HepG2 (cell line): ENCODE measurements around the gene LDHAL6B. TPM values are rescaled to one million over a fixed set of nuclear protein-coding genes. Genes with fewer than 3 reads are reported as not detected.

Source experiments
- BRCA1 ChIP-seq: sonication (generic); formaldehyde crosslinking; IDR thresholded peaks from 2 replicates; pipeline ENCODE4 v1.4.0; 2020; ENCODE audit warnings: missing genetic modification reagents
- CAMTA2 ChIP-seq: sonication (generic); formaldehyde crosslinking; IDR thresholded peaks from 2 replicates; pipeline ENCODE4 v1.4.0; 2020; ENCODE audit warnings: mild to moderate bottlenecking, missing genetic modification reagents, borderline replicate concordance
- DPF2 ChIP-seq: sonication (generic); formaldehyde crosslinking; IDR thresholded peaks from 2 replicates; pipeline ENCODE4 v1.4.0; 2020; ENCODE audit warnings: mild to moderate bottlenecking, low read depth, missing genetic modification reagents, borderline replicate concordance
- ERF ChIP-seq: IDR thresholded peaks from 2 replicates; pipeline ENCODE4 v1.6.1; 2018; ENCODE audit warnings: missing biosample characterization, missing genetic modification reagents
- FIP1L1 ChIP-seq: fragments of 200-400 bp; formaldehyde crosslinking; IDR thresholded peaks from 2 replicates; pipeline ENCODE4 v1.6.1; 2018; ENCODE audit warnings: low read depth, mild to moderate bottlenecking, low read length, moderate library complexity, borderline replicate concordance; ENCODE audit not compliant: insufficient read depth
- FOXO1 ChIP-seq: sonication (generic); formaldehyde crosslinking; IDR thresholded peaks from 2 replicates; pipeline ENCODE4 v1.4.0; 2020; ENCODE audit warnings: missing genetic modification reagents
- KMT2A ChIP-seq: sonication (generic); formaldehyde crosslinking; IDR thresholded peaks from 2 replicates; pipeline ENCODE4 v1.4.0; 2020; ENCODE audit warnings: missing genetic modification reagents
- NCOA5 ChIP-seq: sonication (generic); formaldehyde crosslinking; IDR thresholded peaks from 2 replicates; pipeline ENCODE4 v1.4.0; 2020; ENCODE audit warnings: missing genetic modification reagents
- NR2F2 ChIP-seq: IDR thresholded peaks from 2 replicates; pipeline ENCODE4 v1.6.1; 2012; ENCODE audit warnings: low read depth, inconsistent platforms, borderline replicate concordance
- ONECUT2 ChIP-seq: sonication (generic); formaldehyde crosslinking; IDR thresholded peaks from 2 replicates; pipeline ENCODE4 v1.4.0; 2020; ENCODE audit warnings: missing genetic modification reagents
- RFXAP ChIP-seq: sonication (generic); formaldehyde crosslinking; IDR thresholded peaks from 2 replicates; pipeline ENCODE4 v1.4.0; 2020; ENCODE audit warnings: missing genetic modification reagents, borderline replicate concordance
- RXRA ChIP-seq: sonication (generic); formaldehyde crosslinking; IDR thresholded peaks from 2 replicates; pipeline ENCODE4 v1.5.1; 2020; ENCODE audit warnings: missing genetic modification reagents
- ZBTB34 ChIP-seq: sonication (generic); formaldehyde crosslinking; IDR thresholded peaks from 2 replicates; pipeline ENCODE4 v1.8.0; 2022; ENCODE audit warnings: mild to moderate bottlenecking, missing genetic modification reagents
- ZEB1 ChIP-seq: IDR thresholded peaks from 2 replicates; pipeline ENCODE4 v1.6.1; 2012; ENCODE audit warnings: mild to moderate bottlenecking, low read depth, inconsistent platforms; ENCODE audit not compliant: insufficient replicate concordance
- ZFAT ChIP-seq: sonication (generic); formaldehyde crosslinking; conservative IDR thresholded peaks from 2 replicates; pipeline ENCODE4 v1.8.1; 2023; ENCODE audit warnings: missing genetic modification reagents, inconsistent platforms
- ZNF224 ChIP-seq: sonication (generic); formaldehyde crosslinking; IDR thresholded peaks from 2 replicates; pipeline ENCODE4 v1.5.0; 2020; ENCODE audit warnings: mild to moderate bottlenecking, missing genetic modification reagents
- ZNF670 ChIP-seq: sonication (generic); formaldehyde crosslinking; IDR thresholded peaks from 2 replicates; pipeline ENCODE4 v1.8.0; 2022; ENCODE audit warnings: mild to moderate bottlenecking, missing genetic modification reagents, borderline replicate concordance
- ZNF800 ChIP-seq: sonication (generic); formaldehyde crosslinking; IDR thresholded peaks from 2 replicates; pipeline ENCODE4 v1.4.0; 2020; ENCODE audit warnings: missing genetic modification reagents
- ZNF83 ChIP-seq: sonication (generic); formaldehyde crosslinking; IDR thresholded peaks from 2 replicates; pipeline ENCODE4 v1.4.0; 2020; ENCODE audit warnings: missing genetic modification reagents, mild to moderate bottlenecking, borderline replicate concordance
- polyA plus RNA-seq, 8 experiments: library from polyadenylated mRNA; depleted of rRNA in 3 of 8; stranded (reverse) in 7 of 8; unstranded in 1 of 8; fragments of >200 nt; fragmentation: Illumina TruSeq in 4 of 8; extraction: Trizol in 4 of 8; gene quantifications; 2 replicates each; pipeline versions ENCODE4 v1.2.1 to v1.2.3, GENCODE V29; 2011 to 2016; ENCODE audit warnings: low read depth in 4 of 8, missing spikeins in 1 of 8, mixed read lengths in 1 of 8; ENCODE audit not compliant: insufficient read depth in 1 of 8
- total RNA-seq, 5 experiments: library from RNA; depleted of rRNA; stranded (reverse); fragments of >200 nt; fragmentation: Illumina TruSeq; extraction: Trizol; gene quantifications; 2 replicates each; pipeline ENCODE4 v1.2.3, GENCODE V29; 2016; ENCODE audit warnings: low read depth in 1 of 5
- TF ChIP-seq, protein P1 (sequence below): sonication (generic); formaldehyde crosslinking; IDR thresholded peaks from 2 replicates; pipeline ENCODE4 v1.5.1; 2020; ENCODE audit warnings: mild to moderate bottlenecking, missing genetic modification reagents, moderate library complexity
- TF ChIP-seq, protein P2 (sequence below): IDR thresholded peaks from 2 replicates; pipeline ENCODE4 v1.6.1; 2016; ENCODE audit warnings: missing genetic modification reagents, missing compliant biosample characterization

Gene LDHAL6B
- total and polyA plus RNA-seq, 2 of the 13 experiments (the other 11 are each of a cell fraction or from before 2014, with no cell fraction given), result not detected

DNA sequence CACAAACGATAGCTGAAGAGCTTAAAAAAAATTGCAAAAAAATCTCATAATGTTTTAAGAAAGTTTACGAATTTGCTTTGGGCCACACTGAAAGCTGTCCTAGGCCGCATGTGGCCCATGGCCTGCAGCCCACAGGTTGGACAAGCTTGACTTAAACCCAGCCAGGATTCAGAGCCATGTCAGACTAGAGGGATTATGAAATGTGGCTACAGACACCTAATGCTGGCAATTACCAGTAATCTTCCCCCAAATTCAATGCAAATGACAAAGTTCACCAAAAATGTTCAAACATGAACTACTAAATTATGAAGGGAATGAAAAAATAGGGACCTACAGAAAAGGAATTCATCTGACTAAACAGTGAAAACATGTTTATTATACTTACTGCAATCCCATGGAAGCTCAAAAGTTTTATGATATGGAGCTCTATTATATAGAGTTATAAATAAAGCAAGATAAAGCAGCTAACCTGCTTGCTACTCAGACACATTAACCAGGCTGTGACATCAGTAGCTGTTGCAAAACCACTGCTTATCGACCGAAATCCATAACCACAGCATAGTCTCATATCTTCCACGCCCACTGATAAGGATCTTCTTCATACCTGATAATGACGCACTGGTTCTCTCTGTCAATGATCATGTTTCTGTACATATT, 49.2 kb downstream of the LDHAL6B start (continued):
- TF ChIP-seq RXRA (CRISPR knock-in tag), result no peak
- no peak for TF ChIP-seq KMT2A (CRISPR knock-in tag)
- TF ChIP-seq NCOA5 (CRISPR knock-in tag), result no peak
- TF ChIP-seq ZNF800 (CRISPR knock-in tag), result no peak
- no peak for TF ChIP-seq CAMTA2 (CRISPR knock-in tag)
- no peak for TF ChIP-seq FIP1L1
- no peak for TF ChIP-seq ZNF224 (CRISPR knock-in tag)
- TF ChIP-seq DPF2, result 0 out of 2 replicates have a peak, but pooled peaks have one; percentile 54
- peak; percentile 97 for TF ChIP-seq ONECUT2 (CRISPR knock-in tag)
- 0 out of 2 replicates have a peak, but pooled peaks have one; percentile 31 for TF ChIP-seq FOXO1 (CRISPR knock-in tag)
- TF ChIP-seq ZNF670 (CRISPR knock-in tag), result no peak
- TF ChIP-seq, protein P1, sequence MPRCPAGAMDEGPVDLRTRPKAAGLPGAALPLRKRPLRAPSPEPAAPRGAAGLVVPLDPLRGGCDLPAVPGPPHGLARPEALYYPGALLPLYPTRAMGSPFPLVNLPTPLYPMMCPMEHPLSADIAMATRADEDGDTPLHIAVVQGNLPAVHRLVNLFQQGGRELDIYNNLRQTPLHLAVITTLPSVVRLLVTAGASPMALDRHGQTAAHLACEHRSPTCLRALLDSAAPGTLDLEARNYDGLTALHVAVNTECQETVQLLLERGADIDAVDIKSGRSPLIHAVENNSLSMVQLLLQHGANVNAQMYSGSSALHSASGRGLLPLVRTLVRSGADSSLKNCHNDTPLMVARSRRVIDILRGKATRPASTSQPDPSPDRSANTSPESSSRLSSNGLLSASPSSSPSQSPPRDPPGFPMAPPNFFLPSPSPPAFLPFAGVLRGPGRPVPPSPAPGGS (CRISPR knock-in tag), result no peak
- TF ChIP-seq ZBTB34 (CRISPR knock-in tag), result no peak
- TF ChIP-seq NR2F2, result 0 out of 2 replicates have a peak, but pooled peaks have one; percentile 7
- TF ChIP-seq, protein P2, sequence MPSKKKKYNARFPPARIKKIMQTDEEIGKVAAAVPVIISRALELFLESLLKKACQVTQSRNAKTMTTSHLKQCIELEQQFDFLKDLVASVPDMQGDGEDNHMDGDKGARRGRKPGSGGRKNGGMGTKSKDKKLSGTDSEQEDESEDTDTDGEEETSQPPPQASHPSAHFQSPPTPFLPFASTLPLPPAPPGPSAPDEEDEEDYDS (CRISPR knock-in tag), result no peak
- no peak for TF ChIP-seq ERF
- no peak for TF ChIP-seq RFXAP (CRISPR knock-in tag)
- no peak for TF ChIP-seq BRCA1
- no peak for TF ChIP-seq ZFAT (CRISPR knock-in tag)
- no peak for TF ChIP-seq ZEB1
- no peak for TF ChIP-seq ZNF83 (CRISPR knock-in tag)
